ENCODE measurements around the gene FMNL2. TPM values are rescaled to one million over a fixed set of nuclear protein-coding genes. Genes with fewer than 3 reads are reported as not detected.
A peak's percentile ranks its signal among the peaks of the same experiment; 100 is the strongest.

The FMNL2 gene
- total RNA-seq, 1 experiment from 2014 or later, result 33.6 TPM

GRCh38 chr2:152391318-152391717 lies 56.3 kb downstream of the FMNL2 start:
- Histone ChIP-seq H3K9ac (ENCODE audit: extremely low read depth, insufficient read length, low read length) (no peak overlapping the region), H3K14ac (ENCODE audit: insufficient read depth, low read length) (no peak overlapping the region), H3K4me2 (ENCODE audit: insufficient read depth, insufficient read length, low read length) (no peak overlapping the region), H3K4ac (ENCODE audit: low read depth, low read length) (no peak overlapping the region), H3K79me1 (ENCODE audit: insufficient read depth, low read depth, low read length, poor library complexity, severe bottlenecking) (peaks cover 3% of the 10 kb centered on the region), H4K5ac (ENCODE audit: insufficient read length, low read depth, low read length) (no peak overlapping the region), H2BK5ac (ENCODE audit: insufficient read length, low read length) (no peak overlapping the region), H3K56ac (ENCODE audit: insufficient read length, low read depth, low read length) (no peak overlapping the region), H4K20me1 (ENCODE audit: control insufficient read depth, insufficient read depth, insufficient read length) (no peaks in the 10 kb centered on the region), H4K91ac (ENCODE audit: insufficient read length, low read depth, low read length) (no peak overlapping the region), H2AK5ac (ENCODE audit: insufficient read length, low read length) (no peak overlapping the region), H2BK20ac (ENCODE audit: low read depth, low read length, poor library complexity, severe bottlenecking) (no peak overlapping the region), H3K79me2 (ENCODE audit: insufficient read depth, low read length) (peaks cover 4% of the 10 kb centered on the region; the same call in 1 of the 2 replicates), H2BK120ac (ENCODE audit: low read depth, low read length, poor library complexity, severe bottlenecking) (no peak overlapping the region), H3K27ac (ENCODE audit: insufficient read length, low read depth, low read length) (no peak overlapping the region), H4K8ac (replicated peaks; ENCODE audit: insufficient read length, low read depth, low read length) (no peak overlapping the region), H3K27me3 (ENCODE audit: insufficient read depth, low read length) (no peaks in the 10 kb centered on the region), H2BK12ac (ENCODE audit: insufficient read length, low read depth, low read length) (no peak overlapping the region), H3K23ac (ENCODE audit: insufficient read length, low read depth, low read length) (no peak overlapping the region), H3K4me1 (ENCODE audit: insufficient read depth, low read length) (peaks cover 5% of the 10 kb centered on the region; the same call in 1 of the 2 replicates), H3K23me2 (ENCODE audit: insufficient read length, low read depth, low read length, poor library complexity, severe bottlenecking) (no peaks in the 10 kb centered on the region), H3K9me3 (ENCODE audit: control insufficient read depth, low read depth, low read length) (no peaks in the 10 kb centered on the region), H2BK15ac (ENCODE audit: low read depth, low read length) (no peak overlapping the region), H2AFZ (ENCODE audit: low read length) (no peak overlapping the region), H3T11ph (ENCODE audit: low read length) (no peak overlapping the region), H3K18ac (ENCODE audit: insufficient read length, low read depth, low read length) (no peak overlapping the region)
- no peak for TF ChIP-seq CTCF (conservative IDR thresholded peaks at IDR 0.05)
- Mint-ChIP-seq H3K27me3 (ENCODE audit: low read depth) (no peaks in the 10 kb centered on the region), H3K4me3 (no peak overlapping the region), H3K27ac (peak overlapping the region in 1 of 3 experiments; percentile 4; a peak in 1 of 7 replicates), H3K4me1 (peaks cover 30 to 54% of the 10 kb centered on the region in 2 experiments), H3K9me3 (no peaks in the 10 kb centered on the region; a peak in 1 of 5 replicates), H3K36me3 (ENCODE audit: insufficient read depth in 1 of 3, low read depth in 3 of 3) (peaks cover 9 to 13% (median 11%) of the 10 kb centered on the region in 3 experiments)
- no peak for DNase-seq
- WGBS (ENCODE audit: extremely low coverage, insufficient read length, low lambda C conversion rate), result no CpG with 5 or more reads among the region's 2 CpGs

All from H9 (cell line).